ENCODE results near the gene IBSP.

The IBSP gene, protein sequence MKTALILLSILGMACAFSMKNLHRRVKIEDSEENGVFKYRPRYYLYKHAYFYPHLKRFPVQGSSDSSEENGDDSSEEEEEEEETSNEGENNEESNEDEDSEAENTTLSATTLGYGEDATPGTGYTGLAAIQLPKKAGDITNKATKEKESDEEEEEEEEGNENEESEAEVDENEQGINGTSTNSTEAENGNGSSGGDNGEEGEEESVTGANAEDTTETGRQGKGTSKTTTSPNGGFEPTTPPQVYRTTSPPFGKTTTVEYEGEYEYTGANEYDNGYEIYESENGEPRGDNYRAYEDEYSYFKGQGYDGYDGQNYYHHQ

DNA sequence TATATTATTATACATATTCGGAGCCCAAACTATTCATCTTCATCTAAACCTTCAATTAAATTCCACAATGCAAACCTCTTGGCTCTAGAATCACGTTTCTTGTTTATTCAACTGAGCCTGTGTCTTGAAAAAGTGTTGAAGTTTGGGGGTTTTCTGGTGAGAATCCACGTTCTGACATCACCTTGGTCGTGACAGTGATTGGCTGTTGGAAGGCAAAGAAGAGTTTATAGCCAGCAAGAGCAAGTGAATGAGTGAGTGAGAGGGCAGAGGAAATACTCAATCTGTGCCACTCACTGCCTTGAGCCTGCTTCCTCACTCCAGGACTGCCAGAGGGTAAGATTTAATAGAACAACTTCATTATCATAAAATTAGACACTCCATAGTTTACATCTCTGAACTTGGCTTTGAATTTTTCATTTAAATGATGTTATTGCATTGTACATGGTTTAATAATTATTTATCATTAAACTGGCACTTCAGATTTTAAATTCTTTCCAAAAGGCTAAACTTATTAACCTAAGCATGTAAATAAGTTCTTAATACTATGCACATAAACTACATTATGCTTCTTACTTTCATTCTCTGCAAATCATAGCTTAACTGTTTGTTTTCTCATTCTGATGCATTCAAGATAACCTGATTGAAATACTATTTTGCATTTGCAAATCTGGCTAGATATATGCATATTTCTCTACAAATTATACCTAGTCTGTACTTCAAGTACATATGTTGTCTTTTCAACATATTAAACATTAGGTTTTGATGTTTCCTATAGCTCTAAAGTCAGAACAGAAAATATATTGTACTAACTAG lies at the start of gene IBSP:
Gene IBSP (plus strand): TSS at position 254 of the 813 bp plus-strand sequence. CDS start 2,808 bp downstream, outside the sequence.
- H3K9me3 ChIP-seq (ENCODE audit: control insufficient read depth, insufficient read depth, low read length) = no peaks in the 10 kb centered on the region
- H3K4me1 ChIP-seq (ENCODE audit: insufficient read depth, low read length) = no peaks in the 10 kb centered on the region
- no peaks in the 10 kb centered on the region for H3K36me3 ChIP-seq (ENCODE audit: insufficient read depth, low read length)
- H3K9ac ChIP-seq (ENCODE audit: low read depth, low read length) = no peak within 1 kb of the TSS

DNA sequence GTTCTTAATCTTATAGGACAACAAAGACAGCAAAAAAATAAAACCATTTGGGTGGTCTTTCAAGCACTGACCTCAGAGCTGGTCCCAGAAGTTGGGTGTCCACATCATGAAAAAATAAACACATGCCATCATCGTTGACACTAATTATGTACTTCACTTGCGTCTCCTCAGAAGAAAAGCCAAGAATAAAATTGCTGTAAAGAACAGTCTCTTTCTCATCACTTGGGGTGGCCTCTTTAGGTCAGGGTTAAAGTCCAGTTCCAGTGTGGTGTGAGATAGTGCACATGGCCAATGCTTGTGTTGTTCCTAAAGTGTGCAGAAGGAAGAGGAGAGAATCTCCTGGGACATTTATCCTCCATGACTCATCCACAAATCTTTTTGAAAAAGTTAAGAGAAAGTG lies 49.5 kb upstream of the IBSP start:
- Histone ChIP-seq H3K9ac (ENCODE audit: low read depth, low read length) (no peak overlapping the region), H3K36me3 (ENCODE audit: insufficient read depth, low read length) (no peaks in the 10 kb centered on the region), H3K4me1 (ENCODE audit: insufficient read depth, low read length) (no peaks in the 10 kb centered on the region), H3K9me3 (ENCODE audit: control insufficient read depth, insufficient read depth, low read length) (no peaks in the 10 kb centered on the region)

DNA sequence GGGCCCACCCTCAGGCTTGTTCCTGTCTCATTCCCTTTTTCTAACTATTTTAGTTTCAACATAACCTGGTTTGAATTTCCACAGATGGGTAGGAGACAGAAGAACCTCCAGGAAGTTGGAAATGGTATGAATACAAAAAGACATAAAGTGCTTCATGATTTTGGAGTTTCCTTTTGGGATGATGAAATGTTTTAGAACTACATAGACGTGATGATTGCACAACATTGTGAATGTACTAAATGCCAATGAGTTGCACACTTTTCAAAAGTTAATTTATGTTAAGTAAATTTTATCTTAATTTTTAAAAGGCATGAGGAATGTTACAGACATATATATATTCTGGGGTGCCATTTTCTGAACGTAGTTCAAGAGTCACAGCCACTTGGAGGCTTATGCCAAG lies 41.1 kb upstream of the IBSP start:
- Histone ChIP-seq H3K36me3 (ENCODE audit: insufficient read depth, low read length) (no peaks in the 10 kb centered on the region), H3K9ac (ENCODE audit: low read depth, low read length) (no peak overlapping the region), H3K9me3 (ENCODE audit: control insufficient read depth, insufficient read depth, low read length) (no peaks in the 10 kb centered on the region), H3K4me1 (ENCODE audit: insufficient read depth, low read length) (no peaks in the 10 kb centered on the region)

DNA sequence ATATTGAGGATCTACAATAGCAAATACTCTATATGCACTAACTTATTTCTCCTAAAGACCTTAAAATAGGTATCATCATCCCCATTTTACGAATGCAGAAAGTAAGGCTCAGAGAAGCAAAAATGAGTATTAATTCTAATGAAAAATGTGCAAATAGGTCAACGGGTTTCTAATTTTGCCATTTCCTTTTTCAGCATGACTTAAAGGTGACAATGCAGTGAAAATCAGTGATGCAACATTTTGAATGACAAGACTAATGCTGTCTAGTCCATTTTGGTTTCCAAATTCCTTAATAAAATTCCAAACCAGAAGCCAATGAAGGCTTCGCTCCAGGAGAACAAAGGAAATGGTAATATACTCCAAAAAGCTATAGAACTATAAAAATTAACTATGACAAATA lies 37.0 kb upstream of the IBSP start:
- Histone ChIP-seq H3K36me3 (ENCODE audit: insufficient read depth, low read length) (no peaks in the 10 kb centered on the region), H3K9me3 (ENCODE audit: control insufficient read depth, insufficient read depth, low read length) (no peaks in the 10 kb centered on the region), H3K9ac (ENCODE audit: low read depth, low read length) (no peak overlapping the region), H3K4me1 (ENCODE audit: insufficient read depth, low read length) (no peaks in the 10 kb centered on the region)

DNA sequence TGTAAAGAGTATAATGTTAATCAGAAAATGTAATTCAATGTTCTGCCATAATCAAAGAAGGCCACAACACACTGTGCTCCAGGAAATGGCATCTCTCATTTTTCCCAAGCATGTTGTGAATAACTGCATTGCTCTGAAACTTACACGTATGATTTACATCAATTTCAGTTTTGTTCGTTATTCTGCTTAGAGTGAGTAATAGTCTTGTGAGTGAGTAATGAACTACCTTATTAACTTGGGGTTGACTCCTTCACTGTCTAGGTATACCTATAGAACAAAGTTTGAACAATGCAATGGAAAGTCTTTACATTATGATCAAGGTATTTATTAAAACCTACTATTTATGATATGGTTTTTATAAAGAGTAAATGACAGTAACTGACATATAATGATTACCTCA lies 17.8 kb upstream of the IBSP start:
- Histone ChIP-seq H3K36me3 (ENCODE audit: insufficient read depth, low read length) (no peaks in the 10 kb centered on the region), H3K4me1 (ENCODE audit: insufficient read depth, low read length) (no peaks in the 10 kb centered on the region), H3K9me3 (ENCODE audit: control insufficient read depth, insufficient read depth, low read length) (no peaks in the 10 kb centered on the region), H3K9ac (ENCODE audit: low read depth, low read length) (no peak overlapping the region)

DNA sequence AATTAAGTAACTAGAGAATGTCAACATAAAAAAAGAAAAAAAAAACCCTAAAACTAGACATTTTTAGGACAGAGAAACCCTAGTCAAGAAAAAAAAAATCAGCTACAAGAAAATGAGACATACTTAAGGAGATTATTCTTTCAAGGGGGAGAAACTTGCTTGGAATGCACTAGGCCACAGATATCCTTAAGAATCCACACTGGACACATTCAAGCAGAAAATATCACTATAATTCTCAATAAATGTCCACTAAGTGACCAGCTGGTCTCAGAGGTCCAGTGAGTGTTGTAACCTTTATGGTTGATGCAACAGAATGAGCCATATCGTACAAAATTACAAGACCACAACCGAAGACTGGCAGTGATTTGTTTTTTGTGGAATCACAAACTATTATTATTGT lies 15.6 kb upstream of the IBSP start:
- Histone ChIP-seq H3K4me1 (ENCODE audit: insufficient read depth, low read length) (no peaks in the 10 kb centered on the region), H3K36me3 (ENCODE audit: insufficient read depth, low read length) (no peaks in the 10 kb centered on the region), H3K9ac (ENCODE audit: low read depth, low read length) (no peak overlapping the region), H3K9me3 (ENCODE audit: control insufficient read depth, insufficient read depth, low read length) (no peaks in the 10 kb centered on the region)

DNA sequence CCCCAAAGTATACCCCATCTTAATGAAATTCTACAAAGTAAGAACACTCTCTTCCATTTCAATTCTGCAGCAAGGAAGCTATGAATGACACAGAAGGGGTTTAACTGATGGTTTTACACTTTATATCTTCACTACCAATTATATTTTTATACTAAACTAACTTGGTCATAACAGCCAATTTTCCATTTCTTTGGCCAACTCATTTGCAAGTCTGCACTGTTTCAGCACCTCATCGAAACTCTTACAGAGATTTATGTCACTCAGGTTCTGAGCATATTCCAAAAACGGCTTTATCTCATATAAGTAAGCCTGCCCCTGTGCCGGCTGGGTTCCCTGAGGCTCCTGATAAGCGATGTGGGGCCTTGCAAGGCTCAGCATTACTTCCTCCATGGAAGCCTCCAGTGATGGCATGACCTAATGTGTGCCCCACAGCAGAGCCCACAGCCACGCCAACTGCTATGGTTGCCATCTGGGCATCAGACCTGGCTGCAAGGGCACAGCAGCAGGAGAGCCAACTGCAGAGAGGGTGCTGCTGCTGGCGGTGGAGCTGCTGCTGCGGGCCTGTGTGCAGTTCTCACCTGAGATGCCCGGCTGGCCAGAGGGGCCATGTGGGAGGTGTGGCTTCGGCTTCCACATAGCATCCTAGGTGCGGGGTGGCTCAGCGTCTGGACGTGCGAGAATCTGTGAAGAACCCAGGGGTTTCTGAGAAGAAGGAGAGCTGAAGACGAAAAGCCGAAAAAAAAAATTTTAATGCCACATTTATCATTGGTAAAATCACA lies 13.4 kb upstream of the IBSP start:
- Histone ChIP-seq H3K4me1 (ENCODE audit: insufficient read depth, low read length) (no peaks in the 10 kb centered on the region), H3K36me3 (ENCODE audit: insufficient read depth, low read length) (no peaks in the 10 kb centered on the region), H3K9ac (ENCODE audit: low read depth, low read length) (no peak overlapping the region), H3K9me3 (ENCODE audit: control insufficient read depth, insufficient read depth, low read length) (no peaks in the 10 kb centered on the region)

DNA sequence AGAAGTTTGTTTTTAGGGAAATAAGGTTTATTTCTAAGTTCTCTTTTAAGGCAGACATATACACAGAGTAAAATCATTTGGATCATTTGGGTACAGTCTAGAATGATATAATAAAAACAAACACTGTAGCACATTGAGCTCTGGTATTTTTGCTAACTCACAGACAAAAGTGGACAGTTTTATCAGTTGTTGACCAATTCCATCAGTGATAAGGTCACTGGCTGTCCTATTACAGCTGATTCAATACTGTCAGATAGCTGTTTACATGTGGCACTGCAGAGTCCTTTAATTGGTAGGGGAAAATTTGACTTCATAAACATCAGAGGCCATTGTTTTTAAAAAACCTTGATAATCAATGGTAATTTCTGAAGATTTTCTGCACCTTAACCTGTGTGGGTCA lies 3.5 kb downstream of the IBSP start:
- Histone ChIP-seq H3K9ac (ENCODE audit: low read depth, low read length) (no peak overlapping the region), H3K36me3 (ENCODE audit: insufficient read depth, low read length) (no peaks in the 10 kb centered on the region), H3K4me1 (ENCODE audit: insufficient read depth, low read length) (no peaks in the 10 kb centered on the region), H3K9me3 (ENCODE audit: control insufficient read depth, insufficient read depth, low read length) (no peaks in the 10 kb centered on the region; the same call in 1 of the 2 replicates)

DNA sequence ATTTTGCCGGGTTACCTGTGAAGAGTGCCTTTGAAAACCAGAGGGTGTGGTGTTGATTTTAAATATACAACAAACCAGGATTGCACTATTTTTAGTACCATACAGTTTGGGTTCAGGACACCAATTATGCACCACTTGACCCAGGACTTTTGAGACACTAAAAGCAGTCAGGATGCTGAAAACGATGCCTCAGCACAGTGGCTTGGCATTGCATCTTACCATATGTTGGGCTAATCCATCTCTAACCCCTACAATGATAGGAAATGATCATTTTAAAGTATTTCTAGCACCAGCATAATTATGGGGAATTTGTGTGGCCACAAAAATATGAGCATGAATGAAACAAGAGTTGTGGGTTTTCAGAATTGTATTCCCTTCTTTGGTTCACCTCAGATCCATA lies 4.1 kb downstream of the IBSP start:
- no peaks in the 10 kb centered on the region; the same call in 1 of the 2 replicates for H3K9me3 ChIP-seq (ENCODE audit: control insufficient read depth, insufficient read depth, low read length)
- no peaks in the 10 kb centered on the region for H3K4me1 ChIP-seq (ENCODE audit: insufficient read depth, low read length)
- H3K36me3 ChIP-seq (ENCODE audit: insufficient read depth, low read length) = no peaks in the 10 kb centered on the region
- H3K9ac ChIP-seq (ENCODE audit: low read depth, low read length) = no peak overlapping the region

DNA sequence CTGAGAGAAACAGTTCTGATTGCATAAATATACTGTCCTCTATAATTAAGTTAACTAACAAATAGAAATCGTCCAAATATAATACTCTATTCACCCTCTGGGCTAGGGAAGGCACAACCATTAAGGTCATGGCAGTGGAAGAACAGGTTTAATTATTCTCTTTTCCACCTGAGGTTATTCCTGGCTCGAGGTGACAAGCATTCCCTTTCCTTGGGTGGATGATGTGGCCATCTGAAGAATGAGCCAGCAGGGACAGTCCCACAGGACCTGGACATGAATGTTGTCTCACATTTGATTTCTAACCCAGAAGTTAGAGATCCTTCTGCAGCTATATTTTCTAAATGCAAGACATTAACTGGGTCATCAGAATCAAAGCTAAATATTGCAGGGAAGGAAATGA lies 5.5 kb downstream of the IBSP start:
- no peaks in the 10 kb centered on the region for H3K4me1 ChIP-seq (ENCODE audit: insufficient read depth, low read length)
- H3K36me3 ChIP-seq (ENCODE audit: insufficient read depth, low read length) = no peaks in the 10 kb centered on the region
- H3K9ac ChIP-seq (ENCODE audit: low read depth, low read length) = no peak overlapping the region
- H3K9me3 ChIP-seq (ENCODE audit: control insufficient read depth, insufficient read depth, low read length) = no peaks in the 10 kb centered on the region; the same call in 1 of the 2 replicates

DNA sequence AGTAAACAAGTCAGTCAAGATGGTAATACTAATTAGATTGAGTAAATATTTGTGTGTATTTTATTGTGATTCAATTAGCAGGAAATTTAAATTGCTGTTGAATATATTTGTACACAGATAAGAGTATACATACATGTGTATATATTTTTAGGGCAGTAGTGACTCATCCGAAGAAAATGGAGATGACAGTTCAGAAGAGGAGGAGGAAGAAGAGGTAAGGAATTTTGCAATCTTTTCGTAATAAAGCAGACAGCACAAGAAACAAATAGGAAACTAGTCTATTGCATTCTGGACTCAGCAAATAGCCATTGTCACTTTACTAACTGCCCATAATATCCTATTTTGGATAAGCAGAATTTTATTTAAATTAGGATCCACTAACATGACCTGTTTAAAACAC lies 6.6 kb downstream of the IBSP start:
- Histone ChIP-seq H3K9me3 (ENCODE audit: control insufficient read depth, insufficient read depth, low read length) (no peaks in the 10 kb centered on the region; the same call in 1 of the 2 replicates), H3K4me1 (ENCODE audit: insufficient read depth, low read length) (no peaks in the 10 kb centered on the region), H3K36me3 (ENCODE audit: insufficient read depth, low read length) (no peaks in the 10 kb centered on the region), H3K9ac (ENCODE audit: low read depth, low read length) (no peak overlapping the region)

DNA sequence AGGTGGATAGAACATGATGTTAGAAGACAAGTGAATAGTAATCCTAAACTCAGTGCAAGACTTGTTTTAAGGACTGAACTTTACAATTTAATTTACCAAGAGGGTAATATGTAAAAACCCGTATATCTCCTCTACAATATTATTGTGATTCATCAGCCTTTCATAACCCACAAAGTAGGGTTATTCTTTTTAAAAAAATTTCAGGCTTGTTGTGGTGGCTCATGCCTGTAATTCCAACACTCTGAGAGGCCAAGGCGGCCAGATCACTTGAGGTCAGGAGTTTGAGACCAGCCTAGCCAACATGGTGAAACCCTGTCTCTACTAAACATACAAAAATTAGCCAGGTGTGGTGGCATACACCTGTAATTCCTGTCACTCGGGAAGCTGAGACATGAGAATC lies 7.2 kb downstream of the IBSP start:
- H3K4me1 ChIP-seq (ENCODE audit: insufficient read depth, low read length) = no peaks in the 10 kb centered on the region
- H3K9me3 ChIP-seq (ENCODE audit: control insufficient read depth, insufficient read depth, low read length) = no peaks in the 10 kb centered on the region; the same call in 1 of the 2 replicates
- no peaks in the 10 kb centered on the region for H3K36me3 ChIP-seq (ENCODE audit: insufficient read depth, low read length)
- H3K9ac ChIP-seq (ENCODE audit: low read depth, low read length) = no peak overlapping the region

DNA sequence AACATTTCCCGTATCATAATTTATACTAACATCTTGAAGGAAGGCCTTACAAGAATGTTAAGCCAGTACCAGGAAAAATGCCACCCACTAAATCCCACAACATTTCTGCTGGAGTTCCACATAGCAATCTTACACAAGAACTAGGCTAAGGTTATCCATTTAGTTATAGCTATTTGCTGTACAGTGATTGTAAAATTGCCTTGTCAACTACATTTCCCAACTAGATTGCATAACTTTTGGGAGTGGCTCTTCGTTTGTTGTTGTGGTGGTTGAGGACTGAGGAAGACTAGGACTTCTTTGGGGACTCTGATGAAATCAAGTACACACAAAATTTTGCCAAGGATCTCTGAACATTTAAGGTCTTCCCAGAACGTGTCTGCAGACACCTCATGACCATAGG lies 8.0 kb downstream of the IBSP start:
- no peaks in the 10 kb centered on the region for H3K36me3 ChIP-seq (ENCODE audit: insufficient read depth, low read length)
- H3K4me1 ChIP-seq (ENCODE audit: insufficient read depth, low read length) = no peaks in the 10 kb centered on the region
- no peaks in the 10 kb centered on the region; the same call in 1 of the 2 replicates for H3K9me3 ChIP-seq (ENCODE audit: control insufficient read depth, insufficient read depth, low read length)
- no peak overlapping the region for H3K9ac ChIP-seq (ENCODE audit: low read depth, low read length)

DNA sequence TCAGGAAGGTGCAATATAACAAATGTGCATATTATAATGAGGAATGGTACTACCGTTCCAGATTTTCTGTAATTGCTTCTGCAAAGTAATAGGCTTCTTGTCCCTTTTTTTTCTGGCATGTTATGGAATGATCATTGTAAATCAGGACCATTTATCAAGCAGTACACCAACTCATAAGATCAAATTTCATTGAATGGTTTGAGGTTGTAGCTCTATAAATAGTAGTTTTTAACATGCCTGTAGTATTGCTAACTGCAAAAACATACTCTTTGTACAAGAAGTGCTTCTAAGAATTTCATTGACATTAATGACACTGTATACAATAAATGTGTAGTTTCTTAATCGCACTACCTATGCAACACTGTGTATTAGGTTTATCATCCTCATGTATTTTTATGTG lies 12.6 kb downstream of the IBSP start:
- Histone ChIP-seq H3K9ac (ENCODE audit: low read depth, low read length) (no peak overlapping the region), H3K36me3 (ENCODE audit: insufficient read depth, low read length) (no peaks in the 10 kb centered on the region), H3K4me1 (ENCODE audit: insufficient read depth, low read length) (no peaks in the 10 kb centered on the region), H3K9me3 (ENCODE audit: control insufficient read depth, insufficient read depth, low read length) (no peaks in the 10 kb centered on the region)
